Measurements from ENCODE around the gene CLDN7.
"Not testable (repeated sequence)": the region's sequence is repeated elsewhere in the genome, so short reads cannot be mapped to it uniquely, and the experiment has no call there.

CLDN7 gene

GRCh38 chr17:7253082-7253481 is 9.2 kb downstream of the CLDN7 start:
- no peak for DNase-seq (ENCODE audit: low read depth in 3 of 3)

- peak; percentile 85 to 89 (median 86) for DNase-seq (ENCODE audit: low read depth in 3 of 3)
Observed at GRCh38 chr17:7252176-7253043, 9.9 kb downstream of the CLDN7 start, which contains the start of gene ELP5. Gene ELP5, plus strand, starts transcription at chr17:7252215. Its CDS starts 336 bp downstream, at chr17:7252551.

DNA sequence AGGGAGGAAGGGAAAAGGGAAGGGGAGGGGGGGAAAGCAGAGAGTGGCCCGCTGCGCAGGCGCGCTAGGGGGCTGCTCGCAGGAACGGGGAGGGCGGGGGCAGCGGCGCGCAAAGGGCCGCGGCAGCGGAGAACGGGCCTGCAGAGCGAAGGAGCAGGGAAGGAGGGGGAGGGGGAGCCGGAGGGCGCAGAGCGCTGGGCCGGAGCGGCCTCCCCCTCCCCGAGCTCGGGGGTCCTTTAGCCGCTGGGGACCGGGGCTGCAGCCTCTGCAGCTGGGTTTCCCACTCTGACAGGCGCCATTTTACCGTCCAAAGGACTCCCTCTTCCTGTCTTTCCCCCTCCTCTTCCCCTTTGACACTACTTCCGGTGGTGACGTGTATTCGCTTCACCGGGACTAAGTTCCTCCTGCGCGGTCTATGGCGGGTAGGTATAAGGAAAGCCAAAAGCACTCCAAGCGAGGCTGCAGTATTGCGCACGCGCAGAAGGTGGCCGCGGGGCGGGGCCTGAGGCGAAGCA is 10.6 kb downstream of the CLDN7 start, which contains the start of gene CTDNEP1:
CTDNEP1 (minus strand) TSS at position 74 of the 515 bp plus-strand sequence. CDS start 438 bp downstream, outside the sequence.
- DNase-seq (ENCODE audit: low read depth in 3 of 3): peak; percentile 98 to 100 (median 98)

GRCh38 chr17:7250695-7251627 is 11.3 kb downstream of the CLDN7 start:
- no peak for DNase-seq (ENCODE audit: low read depth in 3 of 3)

DNA sequence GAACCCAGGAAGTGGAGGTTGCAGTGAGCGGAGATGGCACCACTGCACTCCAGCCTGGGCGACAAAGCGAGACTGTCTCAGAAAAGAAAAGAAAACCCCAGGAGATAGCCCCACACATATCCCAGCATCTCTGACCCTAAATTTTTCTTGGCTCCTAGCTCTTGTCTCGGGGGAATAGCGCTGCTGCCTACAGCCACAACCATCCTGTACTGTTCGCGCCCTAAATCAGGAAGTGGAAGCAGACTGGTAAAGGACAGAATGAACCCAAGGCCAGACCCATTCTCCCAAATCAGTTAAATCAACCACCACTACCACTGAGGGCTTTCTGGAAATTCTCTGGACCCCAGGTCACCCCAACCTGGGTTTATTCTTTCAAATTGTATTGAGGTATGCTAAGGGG is 12.4 kb downstream of the CLDN7 start:
- no peak for DNase-seq (ENCODE audit: low read depth in 3 of 3)

DNA sequence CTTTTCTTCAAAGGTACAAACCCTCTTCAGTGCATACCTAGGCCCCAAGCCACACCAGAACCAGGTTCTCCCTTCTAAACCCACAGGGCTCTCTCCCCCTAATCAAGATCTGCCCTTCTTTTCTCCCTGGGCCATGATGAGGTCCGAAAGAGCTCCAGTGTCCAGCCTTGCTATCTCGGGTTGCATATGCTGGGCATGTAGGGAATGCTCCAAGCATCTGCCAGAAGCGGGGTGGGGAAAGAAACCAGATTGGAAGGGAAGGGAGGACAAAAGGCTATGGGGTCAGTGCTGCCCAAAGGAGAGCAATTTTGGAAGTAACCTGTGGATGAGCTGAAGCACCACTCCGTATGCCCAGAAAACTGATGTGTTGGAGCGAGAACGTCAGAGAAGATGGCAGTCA is 13.1 kb downstream of the CLDN7 start:
- DNase-seq (ENCODE audit: low read depth in 3 of 3): no peak

DNA sequence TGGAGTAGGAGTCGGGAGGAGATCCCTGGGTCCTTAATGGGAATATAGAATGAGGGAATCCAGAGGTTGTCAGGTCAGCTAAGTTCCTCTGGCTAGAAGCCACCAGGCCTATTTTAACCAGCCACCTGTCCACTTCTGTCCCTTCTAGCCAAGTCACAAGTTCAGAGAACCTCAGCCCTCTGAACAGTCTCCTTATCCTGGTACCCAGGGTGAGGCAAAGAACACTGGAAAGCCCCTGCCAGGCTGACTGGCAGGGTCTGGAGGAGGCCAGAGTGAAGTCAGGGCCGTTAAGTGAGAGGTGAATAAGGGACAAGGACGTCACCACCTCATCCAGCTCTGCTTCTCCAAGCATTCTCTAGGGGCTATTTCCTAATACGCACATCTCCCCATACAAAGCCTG is 13.5 kb downstream of the CLDN7 start:
- no peak for DNase-seq (ENCODE audit: low read depth in 3 of 3)

- no peak for DNase-seq (ENCODE audit: low read depth in 3 of 3)
Observed at GRCh38 chr17:7246779-7247178, 15.5 kb downstream of the CLDN7 start.

GRCh38 chr17:7243838-7244237 is 18.4 kb downstream of the CLDN7 start:
- DNase-seq (ENCODE audit: low read depth in 3 of 3): not testable (repeated sequence)

DNA sequence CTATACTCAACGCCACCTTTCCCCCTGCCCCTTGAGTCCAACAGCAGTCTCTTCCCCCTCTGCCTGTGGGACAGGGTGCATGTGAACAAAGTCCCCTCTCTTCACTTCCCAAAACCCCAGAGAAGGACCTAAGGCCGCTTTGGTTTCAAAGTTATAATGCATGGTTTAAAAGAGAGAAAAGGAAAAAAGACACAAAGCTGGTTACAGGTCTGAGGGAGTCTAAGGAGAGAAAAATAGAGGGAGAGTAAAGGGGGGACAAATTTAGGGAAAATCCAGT is 18.9 kb downstream of the CLDN7 start:
- DNase-seq (ENCODE audit: low read depth in 3 of 3): no peak

DNA sequence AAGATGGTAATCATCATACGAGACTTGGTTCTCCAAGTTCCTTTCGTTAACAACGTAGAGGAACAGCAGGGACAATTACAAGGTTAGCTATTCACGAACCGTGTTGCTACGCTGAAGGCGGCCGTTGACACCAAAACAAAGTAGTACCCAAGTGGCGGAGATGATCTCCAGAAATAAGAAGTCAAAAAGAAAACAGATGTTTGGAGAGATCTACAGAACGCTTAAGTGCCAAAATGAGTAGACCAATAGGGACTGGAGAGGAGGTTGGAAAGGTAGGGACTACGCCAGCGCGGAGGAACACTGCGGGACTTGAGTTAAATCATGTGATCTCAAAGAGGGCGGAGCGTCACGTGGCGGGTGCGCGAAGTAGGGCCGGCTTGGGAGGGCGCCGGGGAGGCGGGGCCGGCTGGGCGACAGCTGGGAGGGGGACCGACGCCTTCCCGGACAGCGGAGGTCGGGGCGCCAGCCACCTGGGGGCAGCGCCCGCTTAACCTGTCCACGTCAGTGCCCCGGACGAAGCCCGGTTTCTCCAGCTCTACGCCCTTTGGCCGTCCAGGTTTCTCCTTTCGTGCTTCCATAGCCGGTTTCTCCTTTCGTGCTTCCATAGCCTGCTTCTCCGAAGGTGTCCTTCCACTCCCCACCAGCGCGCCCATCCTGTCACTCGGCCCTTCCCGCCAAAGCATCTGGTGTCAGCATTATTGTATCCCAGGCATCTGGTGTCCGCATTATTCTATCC is 19.4 kb downstream of the CLDN7 start:
- DNase-seq (ENCODE audit: low read depth in 3 of 3): peak; percentile 80 to 88 (median 83)

GRCh38 chr17:7241783-7242716 is 20.2 kb downstream of the CLDN7 start, which contains the start of gene GABARAP:
Gene GABARAP, minus strand, starts transcription at chr17:7242449. Its CDS starts 119 bp downstream, at chr17:7242330.
- peak; percentile 84 to 91 (median 89) for DNase-seq (ENCODE audit: low read depth in 3 of 3)

GRCh38 chr17:7241090-7241733 is 21.1 kb downstream of the CLDN7 start:
- no peak for DNase-seq (ENCODE audit: low read depth in 3 of 3)

DNA sequence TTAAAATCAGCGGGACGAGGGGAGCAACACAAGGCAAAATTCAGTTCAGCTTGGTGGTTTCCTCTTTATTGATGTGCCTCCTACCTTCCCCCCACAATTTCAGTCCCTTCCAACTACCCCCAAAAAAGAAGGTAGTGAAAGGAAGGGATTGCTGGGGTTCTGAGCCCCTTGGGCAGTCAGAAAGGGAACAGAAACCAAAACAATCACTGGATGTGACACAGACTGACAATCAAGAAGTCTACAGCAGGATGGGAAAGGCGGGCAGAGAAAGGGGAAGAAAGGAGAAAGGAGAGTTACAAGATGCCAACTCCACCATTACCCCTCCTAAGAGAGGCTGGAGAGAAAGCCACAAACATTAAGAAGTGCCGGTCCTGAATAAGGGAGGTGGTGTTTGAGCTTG is 21.9 kb downstream of the CLDN7 start:
- DNase-seq (ENCODE audit: low read depth in 3 of 3): no peak

GRCh38 chr17:7239091-7240027 is 22.9 kb downstream of the CLDN7 start, which contains the start of gene PHF23:
Gene PHF23, minus strand, starts transcription at chr17:7239457. Its CDS starts 178 bp downstream, at chr17:7239279.
- peak; percentile 93 to 97 (median 95) for DNase-seq (ENCODE audit: low read depth in 3 of 3)

DNA sequence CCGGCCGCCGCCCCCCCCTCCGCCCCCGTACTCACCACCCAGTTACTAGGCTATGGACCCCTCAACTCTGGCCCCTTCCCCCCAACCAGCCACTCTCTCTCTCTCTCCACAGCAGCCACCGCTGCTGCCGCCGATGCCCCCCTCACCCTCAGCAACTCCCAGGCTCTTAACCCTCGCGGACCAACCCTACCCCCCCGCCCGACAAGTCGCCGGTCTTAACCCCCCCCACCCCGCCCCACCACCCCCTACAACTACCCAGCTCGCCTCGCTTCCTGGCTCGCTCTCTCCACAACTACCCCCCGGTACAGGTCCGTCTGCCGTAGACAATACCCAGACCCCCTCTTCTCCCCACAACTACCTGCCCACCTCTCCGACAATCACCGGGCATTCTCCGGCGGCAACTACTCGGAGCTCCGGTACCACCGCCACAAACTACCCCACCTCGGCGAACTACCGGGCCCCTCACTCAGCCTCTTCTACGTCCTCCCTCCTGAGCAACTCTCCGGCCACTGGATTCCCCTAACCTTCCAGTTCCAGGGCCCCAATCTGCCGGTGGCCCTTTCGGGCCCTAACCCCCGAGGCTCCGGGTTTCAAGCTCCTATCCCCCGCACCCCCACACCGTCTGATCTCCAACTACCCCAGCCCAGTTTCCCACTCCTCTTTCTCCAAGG is 23.7 kb downstream of the CLDN7 start:
- no peak for DNase-seq (ENCODE audit: low read depth in 3 of 3)

DNA sequence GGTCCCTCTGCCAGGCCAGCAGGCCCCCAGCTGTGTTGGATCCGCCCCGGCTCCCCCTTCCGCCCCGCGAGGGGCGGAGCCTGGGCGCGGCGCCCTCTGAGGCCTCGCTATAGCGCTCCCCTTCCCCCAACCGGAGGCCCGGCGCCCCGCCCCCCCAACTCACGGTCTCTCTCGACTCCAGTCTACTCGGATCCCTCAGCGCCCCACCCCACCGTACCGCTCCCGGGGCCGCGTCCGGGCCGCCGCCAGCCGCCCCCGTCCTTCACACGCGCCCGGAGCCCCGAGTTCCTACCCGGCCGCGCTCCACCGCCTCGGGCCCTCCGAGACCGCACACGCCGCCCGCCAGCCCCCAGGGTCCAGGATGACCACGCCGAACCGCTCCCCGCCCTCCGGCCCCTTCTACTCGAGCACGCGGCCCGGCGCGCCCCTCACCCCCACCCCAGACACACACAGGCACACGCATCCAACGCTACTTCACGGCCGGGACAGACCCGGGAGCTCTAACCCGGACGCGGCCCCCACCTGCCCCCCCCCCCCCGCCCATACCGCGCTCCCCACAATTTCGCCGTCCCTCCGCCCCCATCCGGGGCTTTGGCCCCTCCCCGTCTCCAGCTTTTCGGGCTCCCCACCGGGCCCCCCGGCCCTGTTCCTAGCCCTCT is 24.4 kb downstream of the CLDN7 start:
- peak; percentile 70 to 83 (median 76) for DNase-seq (ENCODE audit: low read depth in 3 of 3)

All from stimulated activated CD4-positive, alpha-beta T cell treated with anti-CD3 and anti-CD28 coated beads, TNF-alpha, amount 100 ng/mL, for 48 hours (primary cell).